ENCODE measurements around the gene PFDN6. TPM values are rescaled to one million over a fixed set of nuclear protein-coding genes. Genes with fewer than 3 reads are reported as not detected.

Gene PFDN6
- total and polyA plus RNA-seq, 2 of the 13 experiments (the other 11 are each of a cell fraction or from before 2014, with no cell fraction given): 75.5 to 87.0 TPM

GRCh38 chr6:33271468-33272274 is 17.7 kb upstream of the PFDN6 start, which contains the start of the genes RPS18 and VPS52 (continued):
- TF ChIP-seq ZNF616 (CRISPR knock-in tag; IDR thresholded peaks at IDR 0.05; ENCODE audit: low read depth) (no peak), ZNF20 (CRISPR knock-in tag; IDR thresholded peaks at IDR 0.05) (0 out of 2 replicates have a peak, but pooled peaks have one; percentile 17), ZBTB20 (CRISPR knock-in tag; IDR thresholded peaks at IDR 0.05; ENCODE audit: borderline replicate concordance, low read depth) (peak; percentile 74; the same call in 1 of the 2 replicates), SP140L (CRISPR knock-in tag; IDR thresholded peaks at IDR 0.05; ENCODE audit: borderline replicate concordance) (no peak; the same call in 1 of the 2 replicates), ZNF263 (CRISPR knock-in tag; IDR thresholded peaks at IDR 0.05) (0 out of 2 replicates have a peak, but pooled peaks have one; percentile 36), TBL1XR1 (IDR thresholded peaks at IDR 0.05; ENCODE audit: borderline replicate concordance, low read length, partially characterized antibody) (peak; percentile 82), ZSCAN31 (CRISPR knock-in tag; IDR thresholded peaks at IDR 0.05; ENCODE audit: low read depth) (peak; percentile 97), DNMT3B (CRISPR knock-in tag; conservative IDR thresholded peaks at IDR 0.05) (no peak), ZNF672 (CRISPR knock-in tag; IDR thresholded peaks at IDR 0.05) (no peak), KAT7 (CRISPR knock-in tag; IDR thresholded peaks at IDR 0.05; ENCODE audit: borderline replicate concordance) (peak; percentile 78), TFDP1 (CRISPR knock-in tag; IDR thresholded peaks at IDR 0.05; ENCODE audit: borderline replicate concordance) (peak; percentile 34; the same call in 1 of the 2 replicates), KLF11 (CRISPR knock-in tag; IDR thresholded peaks at IDR 0.05) (peak; percentile 90), BORCS8-MEF2B (CRISPR knock-in tag; IDR thresholded peaks at IDR 0.05) (peak; percentile 92), ZNF496 (CRISPR knock-in tag; IDR thresholded peaks at IDR 0.05; ENCODE audit: insufficient replicate concordance) (no peak), AKAP8 (CRISPR knock-in tag; IDR thresholded peaks at IDR 0.05) (0 out of 2 replicates have a peak, but pooled peaks have one; percentile 25), ZNF670 (CRISPR knock-in tag; IDR thresholded peaks at IDR 0.05; ENCODE audit: borderline replicate concordance) (peak; percentile 93), CSRNP2 (CRISPR knock-in tag; conservative IDR thresholded peaks at IDR 0.05; ENCODE audit: low read depth) (no peak), ZNF354B (CRISPR knock-in tag; IDR thresholded peaks at IDR 0.05) (no peak; the same call in none of the 2 replicates), NR2C2 (CRISPR knock-in tag; IDR thresholded peaks at IDR 0.05; ENCODE audit: borderline replicate concordance) (peak; percentile 99), HMG20B (CRISPR knock-in tag; conservative IDR thresholded peaks at IDR 0.05) (peak; percentile 53; the same call in 1 of the 2 replicates), GLI4 (CRISPR knock-in tag; IDR thresholded peaks at IDR 0.05; ENCODE audit: borderline replicate concordance) (no peak; the same call in none of the 2 replicates), EZH2 (conservative IDR thresholded peaks at IDR 0.05; ENCODE audit: low read depth, low read length) (no peak), GPN1 (CRISPR knock-in tag; IDR thresholded peaks at IDR 0.05; ENCODE audit: borderline replicate concordance) (0 out of 2 replicates have a peak, but pooled peaks have one; percentile 17)
- TF ChIP-seq, protein P1, sequence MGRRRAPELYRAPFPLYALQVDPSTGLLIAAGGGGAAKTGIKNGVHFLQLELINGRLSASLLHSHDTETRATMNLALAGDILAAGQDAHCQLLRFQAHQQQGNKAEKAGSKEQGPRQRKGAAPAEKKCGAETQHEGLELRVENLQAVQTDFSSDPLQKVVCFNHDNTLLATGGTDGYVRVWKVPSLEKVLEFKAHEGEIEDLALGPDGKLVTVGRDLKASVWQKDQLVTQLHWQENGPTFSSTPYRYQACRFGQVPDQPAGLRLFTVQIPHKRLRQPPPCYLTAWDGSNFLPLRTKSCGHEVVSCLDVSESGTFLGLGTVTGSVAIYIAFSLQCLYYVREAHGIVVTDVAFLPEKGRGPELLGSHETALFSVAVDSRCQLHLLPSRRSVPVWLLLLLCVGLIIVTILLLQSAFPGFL (CRISPR knock-in tag; IDR thresholded peaks at IDR 0.05): peak; percentile 71; the same call in 1 of the 2 replicates
- TF ChIP-seq, protein P2, sequence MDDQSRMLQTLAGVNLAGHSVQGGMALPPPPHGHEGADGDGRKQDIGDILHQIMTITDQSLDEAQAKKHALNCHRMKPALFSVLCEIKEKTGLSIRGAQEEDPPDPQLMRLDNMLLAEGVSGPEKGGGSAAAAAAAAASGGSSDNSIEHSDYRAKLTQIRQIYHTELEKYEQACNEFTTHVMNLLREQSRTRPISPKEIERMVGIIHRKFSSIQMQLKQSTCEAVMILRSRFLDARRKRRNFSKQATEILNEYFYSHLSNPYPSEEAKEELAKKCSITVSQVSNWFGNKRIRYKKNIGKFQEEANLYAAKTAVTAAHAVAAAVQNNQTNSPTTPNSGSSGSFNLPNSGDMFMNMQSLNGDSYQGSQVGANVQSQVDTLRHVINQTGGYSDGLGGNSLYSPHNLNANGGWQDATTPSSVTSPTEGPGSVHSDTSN (CRISPR knock-in tag; IDR thresholded peaks at IDR 0.05; ENCODE audit: borderline replicate concordance): peak; percentile 18; the same call in 1 of the 2 replicates
